Astrocyte of the spinal cord (primary cell): ENCODE data around the gene MPG.

Source experiments
- DNase-seq: peaks from one replicate; pipeline ENCODE4 v3.0.0; 2011; ENCODE audit warnings: low read depth, low spot score
- H3K4me3 ChIP-seq: 2 replicates; pipeline ENCODE4 v1.5.1; 2011; ENCODE audit warnings: low read depth, mild to moderate bottlenecking, low read length, moderate library complexity
- CTCF ChIP-seq: IDR thresholded peaks from 2 replicates; pipeline ENCODE4 v1.5.1; 2012; ENCODE audit warnings: low read depth, mild to moderate bottlenecking, low read length, inconsistent platforms
- in situ Hi-C: cut with HindIII; loops from 2 replicates; pipeline ENCODE4 v1.10.0; 2017; ENCODE audit warnings: low sequenced_read_pairs

MPG gene

GRCh38 chr16:63998-64913 lies 13.8 kb upstream of the MPG start:
- no peak overlapping the region for H3K4me3 ChIP-seq
- TF ChIP-seq CTCF = no peak
- in situ Hi-C loops = no loop called here
- DNase-seq = no peak

GRCh38 chr16:64914-65255 lies 13.1 kb upstream of the MPG start:
- in situ Hi-C loops = no loop called here
- no peak overlapping the region for H3K4me3 ChIP-seq
- TF ChIP-seq CTCF = no peak
- no peak for DNase-seq

GRCh38 chr16:65745-66144 lies 12.3 kb upstream of the MPG start:
- peak; percentile 67 for DNase-seq
- peak; percentile 97 for TF ChIP-seq CTCF
- no peak overlapping the region for H3K4me3 ChIP-seq
- in situ Hi-C loops = no loop called here

GRCh38 chr16:66309-67182 lies 11.5 kb upstream of the MPG start:
- no peak for TF ChIP-seq CTCF
- DNase-seq = no peak
- in situ Hi-C loops = no loop called here
- no peak overlapping the region for H3K4me3 ChIP-seq

GRCh38 chr16:67183-67791 lies 10.7 kb upstream of the MPG start:
- in situ Hi-C loops = no loop called here
- DNase-seq = no peak
- no peak overlapping the region for H3K4me3 ChIP-seq
- no peak for TF ChIP-seq CTCF
